Activated T-cell treated with anti-CD3 and anti-CD28 coated beads, Interleukin-2, amount 50 U/mL, for 24 hours (primary cell): ENCODE measurements around the gene ASB7.

Experiments used
- DNase-seq: peaks from one replicate; pipeline ENCODE4 v3.0.0-alpha.2; 2020
- H3K27ac Mint-ChIP-seq: 2 replicates; pipeline ENCODE4 v1.8.0; 2020; ENCODE audit warnings: mild to moderate bottlenecking, mixed read lengths
- H3K27me3 Mint-ChIP-seq: 2 replicates; pipeline ENCODE4 v1.8.0; 2020; ENCODE audit warnings: mixed read lengths
- H3K36me3 Mint-ChIP-seq: 2 replicates; pipeline ENCODE4 v1.8.0; 2020; ENCODE audit warnings: low read depth, mixed read lengths
- H3K4me1 Mint-ChIP-seq: 2 replicates; pipeline ENCODE4 v1.8.0; 2020; ENCODE audit warnings: low read depth, mixed read lengths
- H3K4me3 Mint-ChIP-seq: 2 replicates; pipeline ENCODE4 v1.8.0; 2020; ENCODE audit warnings: mild to moderate bottlenecking, moderate library complexity, mixed read lengths
- H3K9me3 Mint-ChIP-seq: 2 replicates; pipeline ENCODE4 v1.8.0; 2020; ENCODE audit warnings: mixed read lengths

The ASB7 gene

GRCh38 chr15:100602064-100602822 is at the start of gene ASB7, which contains the start of gene LINS1:
Gene ASB7, plus strand, starts transcription at chr15:100602589. Its CDS starts 9,628 bp downstream, at chr15:100612217.
Gene LINS1, minus strand, starts transcription at chr15:100602184. Its CDS starts 21,342 bp downstream, at chr15:100580842.
- peaks cover 68% of the 10 kb centered on the region for H3K36me3 Mint-ChIP-seq
- DNase-seq: peak; percentile 98
- H3K4me3 Mint-ChIP-seq: no peak within 1 kb of the TSS
- no peaks in the 10 kb centered on the region for H3K27me3 Mint-ChIP-seq
- peaks cover 60% of the 10 kb centered on the region for H3K4me1 Mint-ChIP-seq
- H3K9me3 Mint-ChIP-seq: no peaks in the 10 kb centered on the region
- no peak within 1 kb of the TSS for H3K27ac Mint-ChIP-seq

GRCh38 chr15:100553468-100553867 is 48.9 kb upstream of the ASB7 start:
- Mint-ChIP-seq H3K9me3 (no peaks in the 10 kb centered on the region), H3K4me1 (no peaks in the 10 kb centered on the region), H3K27me3 (no peaks in the 10 kb centered on the region), H3K27ac (peak overlapping the region; percentile 33), H3K36me3 (peaks cover 51% of the 10 kb centered on the region), H3K4me3 (no peak overlapping the region)
- DNase-seq: no peak

- H3K9me3 Mint-ChIP-seq: no peaks in the 10 kb centered on the region
- no peaks in the 10 kb centered on the region for H3K4me1 Mint-ChIP-seq
- no peak overlapping the region for H3K4me3 Mint-ChIP-seq
- H3K27me3 Mint-ChIP-seq: no peaks in the 10 kb centered on the region
- H3K36me3 Mint-ChIP-seq: peaks cover 55% of the 10 kb centered on the region
- no peak overlapping the region for H3K27ac Mint-ChIP-seq
- DNase-seq: no peak
Observed at GRCh38 chr15:100558771-100559254, 43.6 kb upstream of the ASB7 start.

GRCh38 chr15:100559330-100559729 is 43.1 kb upstream of the ASB7 start:
- H3K4me3 Mint-ChIP-seq: no peak overlapping the region
- H3K9me3 Mint-ChIP-seq: no peaks in the 10 kb centered on the region
- peaks cover 56% of the 10 kb centered on the region for H3K36me3 Mint-ChIP-seq
- DNase-seq: no peak
- H3K27me3 Mint-ChIP-seq: no peaks in the 10 kb centered on the region
- H3K27ac Mint-ChIP-seq: no peak overlapping the region
- no peaks in the 10 kb centered on the region for H3K4me1 Mint-ChIP-seq

- H3K36me3 Mint-ChIP-seq: peaks cover 61% of the 10 kb centered on the region
- H3K27ac Mint-ChIP-seq: no peak overlapping the region
- no peaks in the 10 kb centered on the region for H3K27me3 Mint-ChIP-seq
- H3K4me1 Mint-ChIP-seq: no peaks in the 10 kb centered on the region
- H3K4me3 Mint-ChIP-seq: no peak overlapping the region
- no peak for DNase-seq
- no peaks in the 10 kb centered on the region for H3K9me3 Mint-ChIP-seq
Observed at GRCh38 chr15:100560323-100560722, 42.1 kb upstream of the ASB7 start.

- Mint-ChIP-seq H3K9me3 (no peaks in the 10 kb centered on the region), H3K27me3 (no peaks in the 10 kb centered on the region), H3K36me3 (peaks cover 93% of the 10 kb centered on the region), H3K4me1 (peaks cover 10% of the 10 kb centered on the region), H3K27ac (no peak overlapping the region), H3K4me3 (no peak overlapping the region)
- no peak for DNase-seq
Observed at GRCh38 chr15:100565591-100565990, 36.8 kb upstream of the ASB7 start.

- Mint-ChIP-seq H3K36me3 (peaks cover 95% of the 10 kb centered on the region), H3K4me1 (peaks cover 25% of the 10 kb centered on the region), H3K9me3 (no peaks in the 10 kb centered on the region), H3K27me3 (no peaks in the 10 kb centered on the region), H3K4me3 (no peak overlapping the region), H3K27ac (no peak overlapping the region)
- DNase-seq: no peak
Observed at GRCh38 chr15:100566850-100567628, 35.4 kb upstream of the ASB7 start.

GRCh38 chr15:100569391-100569790 is 33.0 kb upstream of the ASB7 start:
- peaks cover 40% of the 10 kb centered on the region for H3K4me1 Mint-ChIP-seq
- no peaks in the 10 kb centered on the region for H3K27me3 Mint-ChIP-seq
- DNase-seq: no peak
- peaks cover 95% of the 10 kb centered on the region for H3K36me3 Mint-ChIP-seq
- H3K27ac Mint-ChIP-seq: peak overlapping the region; percentile 53
- no peaks in the 10 kb centered on the region for H3K9me3 Mint-ChIP-seq
- no peak overlapping the region for H3K4me3 Mint-ChIP-seq

GRCh38 chr15:100570275-100570674 is 32.1 kb upstream of the ASB7 start:
- DNase-seq: no peak

GRCh38 chr15:100570735-100571313 is 31.6 kb upstream of the ASB7 start:
- H3K27me3 Mint-ChIP-seq: no peaks in the 10 kb centered on the region
- H3K4me1 Mint-ChIP-seq: peaks cover 49% of the 10 kb centered on the region
- H3K27ac Mint-ChIP-seq: peak overlapping the region; percentile 62
- DNase-seq: no peak
- peaks cover 99% of the 10 kb centered on the region for H3K36me3 Mint-ChIP-seq
- H3K4me3 Mint-ChIP-seq: no peak overlapping the region
- H3K9me3 Mint-ChIP-seq: no peaks in the 10 kb centered on the region

More at GRCh38 chr15:100570275-100570674, 32.1 kb upstream of the ASB7 start:
- H3K4me3 Mint-ChIP-seq: no peak overlapping the region
- no peaks in the 10 kb centered on the region for H3K27me3 Mint-ChIP-seq
- peaks cover 97% of the 10 kb centered on the region for H3K36me3 Mint-ChIP-seq
- peak overlapping the region; percentile 62 for H3K27ac Mint-ChIP-seq
- no peaks in the 10 kb centered on the region for H3K9me3 Mint-ChIP-seq
- peaks cover 43% of the 10 kb centered on the region for H3K4me1 Mint-ChIP-seq

GRCh38 chr15:100571592-100572167 is 30.7 kb upstream of the ASB7 start:
- Mint-ChIP-seq H3K9me3 (no peaks in the 10 kb centered on the region), H3K27me3 (no peaks in the 10 kb centered on the region), H3K4me3 (no peak overlapping the region), H3K4me1 (peaks cover 54% of the 10 kb centered on the region), H3K36me3 (peaks cover 99% of the 10 kb centered on the region), H3K27ac (peak overlapping the region; percentile 62)
- no peak for DNase-seq

- H3K27me3 Mint-ChIP-seq: no peaks in the 10 kb centered on the region
- H3K27ac Mint-ChIP-seq: peak overlapping the region; percentile 63
- peaks cover 60% of the 10 kb centered on the region for H3K4me1 Mint-ChIP-seq
- no peaks in the 10 kb centered on the region for H3K9me3 Mint-ChIP-seq
- DNase-seq: no peak
- H3K36me3 Mint-ChIP-seq: peaks cover 99% of the 10 kb centered on the region
- H3K4me3 Mint-ChIP-seq: no peak overlapping the region
Observed at GRCh38 chr15:100572362-100572983, 29.9 kb upstream of the ASB7 start.

GRCh38 chr15:100573526-100573925 is 28.9 kb upstream of the ASB7 start:
- Mint-ChIP-seq H3K4me1 (peaks cover 62% of the 10 kb centered on the region), H3K27me3 (no peaks in the 10 kb centered on the region), H3K36me3 (peaks cover 94% of the 10 kb centered on the region), H3K4me3 (no peak overlapping the region), H3K27ac (peak overlapping the region; percentile 86), H3K9me3 (peaks cover 2% of the 10 kb centered on the region)
- no peak for DNase-seq

- Mint-ChIP-seq H3K4me3 (no peak overlapping the region), H3K36me3 (peaks cover 84% of the 10 kb centered on the region), H3K27ac (peak overlapping the region; percentile 87), H3K9me3 (peaks cover 8% of the 10 kb centered on the region), H3K4me1 (peaks cover 61% of the 10 kb centered on the region), H3K27me3 (no peaks in the 10 kb centered on the region)
- DNase-seq: no peak
Observed at GRCh38 chr15:100580414-100580813, 22.0 kb upstream of the ASB7 start.
